Spleen (tissue), 7 donors: ENCODE results near the gene CFAP251.

Experiments
- POLR2A ChIP-seq, 3 donors: fragments of 450-650 bp; IDR thresholded peaks; one replicate each; pipeline ENCODE4 v1.5.1; 2017; ENCODE audit warnings: antibody characterized with exemption in 3 of 3, mild to moderate bottlenecking in 1 of 3
- TF ChIP-seq, protein P1 (sequence below), 11 experiments: fragments of 200-600 bp in 7 of 11; fragments of 450-650 bp in 4 of 11; sonication (generic) in 4 of 11; IDR thresholded peaks in 8 of 11; conservative IDR thresholded peaks in 3 of 11; 1 replicate in 7 of 11; 2 replicates in 4 of 11; pipeline versions ENCODE4 v1.4.0 to v1.8.0; 2016 to 2021; ENCODE audit warnings: antibody characterized with exemption in 11 of 11, inconsistent platforms in 4 of 11, mild to moderate bottlenecking in 1 of 11
- donor health status: DM: no; HTN: no; CAD: no; lungs with moderate emphysema.
- donor health status: DM: no; HTN: no; CAD: no.
- donor health status: DM: no; HTN: no; CAD: no.

DNA sequence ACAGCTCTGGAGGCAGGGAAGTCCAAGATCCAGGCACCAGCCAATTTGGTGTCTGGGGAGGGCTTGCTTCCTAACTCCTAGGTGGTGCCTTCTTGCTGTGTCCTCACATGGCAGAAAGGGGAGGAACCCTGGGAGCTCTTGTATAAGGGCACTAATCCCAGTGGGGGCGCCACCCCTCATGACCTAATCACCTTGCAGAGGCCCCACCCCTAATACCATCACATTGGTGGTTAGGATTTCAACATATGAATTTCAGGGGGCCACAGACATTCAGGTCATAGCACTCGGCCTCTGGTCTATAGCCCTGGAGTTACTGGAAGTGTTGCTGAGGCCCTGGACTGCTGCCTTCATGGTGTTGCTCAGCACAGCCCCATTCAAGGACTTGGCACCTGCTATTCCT lies 15.2 kb upstream of the CFAP251 start:
- TF ChIP-seq, protein P1, sequence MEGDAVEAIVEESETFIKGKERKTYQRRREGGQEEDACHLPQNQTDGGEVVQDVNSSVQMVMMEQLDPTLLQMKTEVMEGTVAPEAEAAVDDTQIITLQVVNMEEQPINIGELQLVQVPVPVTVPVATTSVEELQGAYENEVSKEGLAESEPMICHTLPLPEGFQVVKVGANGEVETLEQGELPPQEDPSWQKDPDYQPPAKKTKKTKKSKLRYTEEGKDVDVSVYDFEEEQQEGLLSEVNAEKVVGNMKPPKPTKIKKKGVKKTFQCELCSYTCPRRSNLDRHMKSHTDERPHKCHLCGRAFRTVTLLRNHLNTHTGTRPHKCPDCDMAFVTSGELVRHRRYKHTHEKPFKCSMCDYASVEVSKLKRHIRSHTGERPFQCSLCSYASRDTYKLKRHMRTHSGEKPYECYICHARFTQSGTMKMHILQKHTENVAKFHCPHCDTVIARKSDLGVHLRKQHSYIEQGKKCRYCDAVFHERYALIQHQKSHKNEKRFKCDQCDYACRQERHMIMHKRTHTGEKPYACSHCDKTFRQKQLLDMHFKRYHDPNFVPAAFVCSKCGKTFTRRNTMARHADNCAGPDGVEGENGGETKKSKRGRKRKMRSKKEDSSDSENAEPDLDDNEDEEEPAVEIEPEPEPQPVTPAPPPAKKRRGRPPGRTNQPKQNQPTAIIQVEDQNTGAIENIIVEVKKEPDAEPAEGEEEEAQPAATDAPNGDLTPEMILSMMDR (IDR thresholded peaks at IDR 0.05 in 8 of 11, conservative IDR thresholded peaks at IDR 0.05 in 3 of 11) = no peak
- no peak for TF ChIP-seq POLR2A (IDR thresholded peaks at IDR 0.05)
